ENCODE results near the gene SLC7A6. TPM values are rescaled to one million over a fixed set of nuclear protein-coding genes. Genes with fewer than 3 reads are reported as not detected.
A peak's percentile ranks its signal among the peaks of the same experiment; 100 is the strongest.
"Not testable (repeated sequence)": the region's sequence is repeated elsewhere in the genome, so short reads cannot be mapped to it uniquely, and the experiment has no call there.

The SLC7A6 gene
- total RNA-seq, 1 donor from 2014 or later, result 22.6 TPM

GRCh38 chr16:68281368-68282063 is 17.2 kb downstream of the SLC7A6 start:
- DNase-seq (ENCODE audit: low spot score), result peak; percentile 31

- no peak for DNase-seq (ENCODE audit: low spot score)
Measured at GRCh38 chr16:68282064-68282452, 17.7 kb downstream of the SLC7A6 start.

- no peak for DNase-seq (ENCODE audit: low spot score)
Measured at GRCh38 chr16:68283346-68283745, 19.0 kb downstream of the SLC7A6 start.

DNA sequence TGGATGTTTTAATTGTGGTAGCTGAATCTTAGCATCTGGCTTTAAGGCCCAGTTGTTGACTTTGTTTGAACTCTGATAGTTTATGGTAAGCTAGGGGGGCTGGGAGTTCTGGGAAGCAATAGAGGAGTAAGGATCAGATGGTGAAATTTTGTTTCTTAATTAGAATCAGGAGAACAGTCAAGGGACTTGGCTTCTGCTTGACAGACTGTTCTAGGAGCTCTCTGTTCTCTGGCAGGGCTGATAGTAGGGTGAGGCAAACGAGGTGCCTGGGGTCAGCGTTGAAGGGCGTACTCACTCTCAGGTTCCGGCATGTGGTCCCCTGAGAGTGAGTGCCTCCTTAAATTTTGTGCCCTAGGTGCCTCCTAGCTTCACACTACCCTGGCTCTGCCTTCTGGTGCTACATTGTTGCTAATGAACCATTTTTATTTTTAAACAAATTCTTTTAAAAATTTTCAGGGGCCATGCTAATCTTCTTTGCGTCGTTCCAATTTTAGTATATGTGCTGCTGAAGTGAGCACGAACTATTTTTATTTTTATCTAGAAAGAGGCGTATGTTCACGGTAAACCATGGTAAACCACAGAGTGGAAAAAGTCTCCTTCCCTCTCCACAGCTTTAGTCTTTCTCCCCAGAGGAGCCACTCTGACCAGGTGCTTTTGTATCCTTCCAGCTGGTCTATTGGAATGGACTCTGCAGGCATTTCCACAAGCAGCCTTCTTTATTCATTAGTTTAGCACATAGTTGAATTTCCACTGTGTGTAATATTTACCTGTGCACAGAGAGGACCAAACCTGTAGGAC is 19.7 kb downstream of the SLC7A6 start:
- DNase-seq (ENCODE audit: low spot score), result no peak

DNA sequence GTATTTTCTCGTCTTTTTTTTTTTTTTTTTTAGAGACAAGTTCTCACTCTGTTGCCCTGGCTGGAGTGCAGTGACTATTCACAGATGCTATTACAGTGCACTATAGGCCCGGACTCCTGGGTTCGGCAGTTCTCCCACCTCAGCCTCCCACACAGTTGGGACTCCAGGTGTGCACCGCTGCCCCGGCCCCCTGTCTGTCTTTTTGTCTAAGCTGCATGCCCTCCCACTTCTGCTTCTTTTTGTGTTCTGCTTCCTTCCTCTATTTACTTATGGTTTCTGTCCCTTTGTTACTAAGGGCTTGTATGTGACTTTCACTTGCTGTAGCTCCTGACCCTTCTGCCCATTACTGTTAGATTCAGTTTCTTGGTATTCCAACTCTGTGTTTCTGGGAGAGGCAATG is 20.5 kb downstream of the SLC7A6 start:
- no peak for DNase-seq (ENCODE audit: low spot score)

GRCh38 chr16:68285683-68286082 is 21.4 kb downstream of the SLC7A6 start:
- no peak for DNase-seq (ENCODE audit: low spot score)

DNA sequence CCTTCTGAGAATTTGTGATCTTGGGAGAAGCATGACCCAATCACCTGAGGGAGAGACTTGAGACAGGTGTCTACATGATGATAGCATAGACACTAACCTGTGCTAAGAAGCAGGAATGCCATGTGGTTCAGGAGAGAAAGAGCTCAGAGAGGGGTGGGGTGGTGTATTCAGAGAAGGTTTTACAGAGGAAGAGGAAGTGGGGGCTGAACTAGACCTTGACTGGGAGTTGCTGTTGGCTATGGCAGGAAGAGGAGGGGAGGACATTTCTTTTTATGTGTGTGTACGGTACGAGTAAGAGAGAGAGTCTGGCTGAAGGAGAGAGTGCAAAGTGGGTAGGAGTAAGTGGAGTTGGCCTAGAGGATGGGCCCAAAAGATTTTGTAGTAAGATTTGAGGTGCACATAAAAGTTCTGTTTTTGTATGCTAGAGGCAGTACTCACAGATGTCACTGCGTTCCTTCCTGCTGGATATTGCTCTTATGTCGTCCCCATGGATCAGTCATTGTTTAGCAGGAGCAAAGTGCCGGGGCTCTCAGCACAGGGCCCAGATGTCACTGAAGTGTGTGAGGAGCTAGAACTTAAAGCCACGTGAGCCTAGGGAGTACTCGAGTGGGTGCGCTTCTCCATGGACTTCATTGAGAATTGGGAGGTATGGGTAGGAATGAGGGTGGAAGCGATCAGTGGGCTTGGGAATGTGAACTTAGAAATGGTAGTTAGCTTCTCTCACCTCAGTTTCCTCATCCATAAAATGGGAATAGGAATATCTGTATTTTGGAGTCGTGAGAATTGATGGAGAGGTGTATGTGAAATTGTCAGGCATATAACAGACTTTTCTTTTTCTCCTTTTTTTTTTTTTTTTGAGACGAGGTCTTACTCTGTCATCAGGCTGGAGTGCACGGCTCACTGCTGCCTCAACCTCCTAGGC is 22.1 kb downstream of the SLC7A6 start:
- no peak for DNase-seq (ENCODE audit: low spot score)

DNA sequence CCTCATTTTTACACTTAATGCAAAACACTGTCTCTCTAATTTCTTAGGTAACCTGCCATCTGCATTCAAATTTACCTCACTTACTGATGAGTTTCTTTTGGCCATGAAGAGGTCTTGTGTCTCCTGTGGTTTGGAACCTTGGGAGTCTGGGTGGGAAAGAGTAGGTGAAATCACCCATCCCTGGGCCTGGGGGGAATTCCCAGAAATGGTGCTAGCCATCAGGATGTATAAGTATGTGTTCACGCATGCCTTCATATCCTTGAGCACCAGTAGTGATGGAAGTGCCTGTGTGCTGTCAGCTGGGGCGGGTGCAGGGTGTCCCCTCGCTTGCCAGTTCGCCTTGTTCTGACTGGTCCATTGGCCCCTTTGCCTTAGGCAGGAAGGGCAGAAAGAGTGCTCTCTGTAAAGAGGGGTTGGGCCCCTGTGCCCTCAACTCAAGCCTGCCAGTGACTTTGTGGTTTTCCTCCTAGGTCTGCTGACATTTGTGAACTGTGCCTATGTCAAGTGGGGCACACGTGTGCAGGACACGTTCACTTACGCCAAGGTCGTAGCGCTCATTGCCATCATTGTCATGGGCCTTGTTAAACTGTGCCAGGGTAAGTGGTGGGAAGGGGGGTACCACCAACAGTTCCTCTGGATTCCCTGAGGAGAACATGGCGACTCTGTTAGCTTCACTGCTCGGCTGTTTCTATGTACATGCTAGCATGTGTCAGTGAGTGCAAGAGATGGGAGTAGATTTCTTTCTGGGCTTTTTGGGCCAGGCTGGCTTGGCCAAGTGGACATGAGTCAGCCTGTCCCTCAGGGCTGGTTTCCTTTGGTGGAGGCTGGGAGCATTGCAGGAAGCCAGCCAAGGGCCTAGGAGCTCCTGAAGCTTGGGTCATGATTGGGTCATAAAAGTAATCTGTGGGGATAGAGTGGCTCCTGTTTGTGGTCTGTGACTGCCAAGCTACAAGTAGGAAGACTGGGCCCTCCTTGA is 23.2 kb downstream of the SLC7A6 start:
- no peak for DNase-seq (ENCODE audit: low spot score)

- no peak for DNase-seq (ENCODE audit: low spot score)
Measured at GRCh38 chr16:68288252-68288650, 23.9 kb downstream of the SLC7A6 start.

GRCh38 chr16:68288796-68289195 is 24.5 kb downstream of the SLC7A6 start:
- not testable (repeated sequence) for DNase-seq (ENCODE audit: low spot score)

- DNase-seq (ENCODE audit: low spot score), result no peak
Measured at GRCh38 chr16:68289202-68289601, 24.9 kb downstream of the SLC7A6 start.

GRCh38 chr16:68289621-68290329 is 25.4 kb downstream of the SLC7A6 start:
- no peak for DNase-seq (ENCODE audit: low spot score)

DNA sequence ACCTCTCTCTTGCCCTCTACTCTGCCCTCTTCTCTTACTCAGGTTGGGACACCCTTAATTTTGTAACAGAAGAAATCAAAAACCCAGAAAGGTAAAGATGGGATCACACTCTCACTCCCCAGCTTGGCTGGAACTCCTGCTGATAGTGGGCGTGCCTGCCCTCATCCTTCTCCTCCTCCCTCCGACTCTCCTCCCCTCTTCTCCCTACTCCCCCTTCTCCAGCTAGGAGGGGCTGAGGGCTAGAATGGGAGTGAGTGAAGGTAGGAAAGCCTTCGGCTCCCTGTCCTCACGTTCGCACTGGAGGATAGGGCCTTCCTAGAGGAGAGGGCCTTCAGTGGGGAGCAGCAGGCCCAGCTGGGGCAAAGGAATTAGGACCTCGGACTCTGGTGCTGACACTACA is 26.1 kb downstream of the SLC7A6 start:
- DNase-seq (ENCODE audit: low spot score), result no peak

DNA sequence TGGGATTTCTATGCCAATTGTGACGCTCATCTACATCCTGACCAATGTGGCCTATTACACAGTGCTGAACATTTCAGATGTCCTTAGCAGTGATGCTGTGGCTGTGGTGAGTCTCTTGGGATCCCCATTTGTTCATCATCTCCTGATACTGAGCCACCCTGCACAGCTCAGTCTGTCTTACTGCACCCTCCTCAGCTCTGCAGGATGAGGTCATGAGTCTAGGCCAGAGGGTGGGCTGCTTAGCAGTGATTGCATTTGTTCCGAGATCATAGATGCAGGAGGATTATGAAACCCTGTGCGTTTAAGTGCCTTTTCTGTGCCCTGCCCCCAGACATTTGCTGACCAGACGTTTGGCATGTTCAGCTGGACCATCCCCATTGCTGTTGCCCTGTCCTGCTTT is 26.9 kb downstream of the SLC7A6 start:
- DNase-seq (ENCODE audit: low spot score), result no peak

- DNase-seq (ENCODE audit: low spot score), result no peak
Measured at GRCh38 chr16:68292425-68292824, 28.1 kb downstream of the SLC7A6 start.

DNA sequence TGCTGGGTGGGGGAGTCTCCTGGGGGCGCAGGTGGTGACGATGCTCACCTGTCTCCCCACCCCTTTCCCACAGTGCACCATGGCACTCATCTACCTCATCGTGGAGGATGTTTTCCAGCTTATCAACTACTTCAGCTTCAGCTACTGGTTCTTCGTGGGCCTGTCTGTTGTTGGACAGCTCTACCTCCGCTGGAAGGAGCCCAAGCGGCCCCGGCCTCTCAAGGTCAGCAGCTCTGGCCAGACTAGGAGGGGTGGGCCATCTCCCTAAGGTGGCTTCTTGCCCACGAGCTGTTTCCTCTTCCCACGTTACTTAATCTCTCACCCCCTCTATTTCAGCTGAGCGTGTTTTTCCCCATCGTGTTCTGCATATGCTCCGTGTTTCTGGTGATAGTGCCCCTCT is 32.0 kb downstream of the SLC7A6 start:
- DNase-seq (ENCODE audit: low spot score), result no peak

DNA sequence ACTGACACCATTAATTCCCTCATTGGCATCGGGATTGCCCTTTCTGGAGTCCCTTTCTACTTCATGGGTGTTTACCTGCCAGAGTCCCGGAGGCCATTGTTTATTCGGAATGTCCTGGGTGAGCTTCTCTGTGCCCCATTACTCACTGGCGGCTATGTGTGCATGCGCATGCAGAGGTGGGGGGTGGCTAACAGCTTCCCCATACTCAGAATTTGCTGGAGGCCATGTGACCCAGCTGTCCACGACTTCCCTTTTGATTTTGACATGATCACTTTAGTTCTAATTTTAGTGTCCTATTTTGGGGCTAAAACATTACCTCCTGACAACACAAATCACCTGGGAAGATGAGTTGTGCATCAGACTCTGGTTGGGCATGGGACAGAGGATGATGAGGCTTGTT is 32.4 kb downstream of the SLC7A6 start:
- DNase-seq (ENCODE audit: low spot score), result no peak

DNA sequence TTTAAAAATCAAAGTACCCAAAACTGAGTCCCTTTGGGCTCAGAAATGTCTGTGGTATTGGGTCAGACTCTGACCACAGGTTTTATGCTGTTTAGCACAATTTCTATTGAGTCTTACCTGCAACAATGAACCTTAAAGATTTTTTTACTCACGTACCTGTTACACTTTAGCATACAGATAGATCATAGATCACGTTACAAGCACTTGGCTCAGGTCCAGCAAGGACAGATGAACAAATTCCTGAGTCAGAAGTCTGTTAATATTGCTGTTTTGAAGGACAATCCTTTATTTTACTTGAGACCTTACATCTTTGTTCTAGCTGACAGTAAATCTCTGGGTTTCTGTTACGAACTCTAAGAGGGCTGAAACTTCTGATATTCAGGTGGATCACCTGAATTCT is 33.6 kb downstream of the SLC7A6 start:
- DNase-seq (ENCODE audit: low spot score), result peak; percentile 34

GRCh38 chr16:68298312-68298711 is 34.0 kb downstream of the SLC7A6 start:
- no peak for DNase-seq (ENCODE audit: low spot score)

GRCh38 chr16:68298907-68299561 is 34.7 kb downstream of the SLC7A6 start:
- DNase-seq (ENCODE audit: low spot score), result peak; percentile 93

All from umbilical cord (tissue), 2 donors.